PC-9 (cell line): Measurements from ENCODE around the gene WAPL.

ENCODE experiments used
- CTCF ChIP-seq: fragments of 200-600 bp; sonication (generic); conservative IDR thresholded peaks from 2 replicates; pipeline ENCODE4 v1.6.1; 2017; ENCODE audit warnings: mixed run types, antibody characterized with exemption, mild to moderate bottlenecking, moderate library complexity
- EZH2 ChIP-seq: fragments of 200-600 bp; sonication (generic); IDR thresholded peaks from 2 replicates; pipeline ENCODE4 v1.8.0; 2017; ENCODE audit warnings: antibody characterized with exemption, low read depth

GRCh38 chr10:86489071-86489810 is 32.4 kb downstream of the WAPL start:
- TF ChIP-seq CTCF (no peak), EZH2 (no peak)
